GM19395 (cell line): ENCODE data around the gene GAB2.
A peak's percentile ranks its signal among the peaks of the same experiment; 100 is the strongest.
"Not testable (repeated sequence)": the region's sequence is repeated elsewhere in the genome, so short reads cannot be mapped to it uniquely, and the experiment has no call there.

ENCODE experiments used
- ATAC-seq: cut with Tn5 transposase; IDR thresholded peaks from one replicate; pipeline ENCODE4 v1.9.1; 2021; ENCODE audit warnings: mild to moderate bottlenecking, moderate library complexity; ENCODE audit not compliant: unreplicated experiment

Gene GAB2

GRCh38 chr11:78193806-78194205, 223.8 kb downstream of the GAB2 start:
- no peak for ATAC-seq

- ATAC-seq = no peak
Measured at GRCh38 chr11:78192911-78193351, 224.7 kb downstream of the GAB2 start.

GRCh38 chr11:78192223-78192719, 225.3 kb downstream of the GAB2 start:
- ATAC-seq = no peak

GRCh38 chr11:78190871-78191538, 226.6 kb downstream of the GAB2 start:
- no peak for ATAC-seq

- no peak for ATAC-seq
Measured at GRCh38 chr11:78190374-78190773, 227.2 kb downstream of the GAB2 start.

GRCh38 chr11:78189851-78190250, 227.8 kb downstream of the GAB2 start:
- ATAC-seq = no peak

GRCh38 chr11:78189174-78189724, 228.4 kb downstream of the GAB2 start:
- no peak for ATAC-seq

- ATAC-seq = peak; percentile 96
Measured at GRCh38 chr11:78188286-78189173, 229.1 kb downstream of the GAB2 start, which contains the start of the genes KCTD21 and USP35. KCTD21 (minus strand) TSS chr11:78188626; CDS start chr11:78174554, 14,072 bp downstream. USP35 (plus strand) TSS chr11:78188919; CDS start chr11:78196246, 7,327 bp downstream.

GRCh38 chr11:78187366-78188285, 230.0 kb downstream of the GAB2 start:
- peak; percentile 22 for ATAC-seq

GRCh38 chr11:78181185-78181584, 236.4 kb downstream of the GAB2 start:
- ATAC-seq = no peak

GRCh38 chr11:78180751-78181150, 236.9 kb downstream of the GAB2 start:
- ATAC-seq = no peak

- ATAC-seq = no peak
Measured at GRCh38 chr11:78179459-78180071, 238.1 kb downstream of the GAB2 start.

- no peak for ATAC-seq
Measured at GRCh38 chr11:78177216-78177615, 240.4 kb downstream of the GAB2 start.

- ATAC-seq = no peak
Measured at GRCh38 chr11:78176605-78177141, 240.9 kb downstream of the GAB2 start.

- not testable (repeated sequence) for ATAC-seq
Measured at GRCh38 chr11:78175862-78176261, 241.8 kb downstream of the GAB2 start.

GRCh38 chr11:78171951-78172350, 245.7 kb downstream of the GAB2 start:
- no peak for ATAC-seq

GRCh38 chr11:78170874-78171549, 246.6 kb downstream of the GAB2 start:
- ATAC-seq = no peak

- no peak for ATAC-seq
Measured at GRCh38 chr11:78170413-78170812, 247.2 kb downstream of the GAB2 start.
